Raji (cell line): ENCODE measurements around the gene BAZ1A.

Experiments
- POLR2A ChIP-seq: IDR thresholded peaks from 2 replicates; pipeline ENCODE4 v1.6.1; 2011; ENCODE audit warnings: low read depth, low read length, control low read depth; ENCODE audit not compliant: insufficient read depth

The BAZ1A gene

GRCh38 chr14:34824826-34825225 lies 50.3 kb downstream of the BAZ1A start:
- no peak for TF ChIP-seq POLR2A

- TF ChIP-seq POLR2A = no peak
Observed at GRCh38 chr14:34824256-34824655, 50.9 kb downstream of the BAZ1A start.

- no peak for TF ChIP-seq POLR2A
Observed at GRCh38 chr14:34817768-34818167, 57.4 kb downstream of the BAZ1A start.

- no peak for TF ChIP-seq POLR2A
Observed at GRCh38 chr14:34810028-34810427, 65.1 kb downstream of the BAZ1A start.

DNA sequence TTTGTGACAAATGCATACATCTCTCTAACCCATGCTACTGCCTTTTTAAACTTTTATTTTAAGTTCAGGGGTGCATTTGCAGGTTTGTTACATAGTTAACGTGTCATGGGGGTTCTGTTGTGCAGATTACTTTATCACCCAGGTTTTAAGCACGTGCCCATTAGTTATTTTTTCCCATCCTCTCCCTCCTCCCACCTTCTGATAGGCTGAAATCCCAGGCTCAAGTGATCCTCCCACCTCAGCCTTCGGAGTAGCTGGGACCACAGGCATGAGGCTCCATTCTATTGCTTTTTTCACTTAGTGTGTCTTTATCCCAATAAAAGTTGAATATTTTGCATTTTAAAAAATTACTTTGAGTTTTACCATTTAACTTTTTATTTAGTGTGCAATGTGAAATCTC lies 68.9 kb downstream of the BAZ1A start:
- TF ChIP-seq POLR2A = no peak

DNA sequence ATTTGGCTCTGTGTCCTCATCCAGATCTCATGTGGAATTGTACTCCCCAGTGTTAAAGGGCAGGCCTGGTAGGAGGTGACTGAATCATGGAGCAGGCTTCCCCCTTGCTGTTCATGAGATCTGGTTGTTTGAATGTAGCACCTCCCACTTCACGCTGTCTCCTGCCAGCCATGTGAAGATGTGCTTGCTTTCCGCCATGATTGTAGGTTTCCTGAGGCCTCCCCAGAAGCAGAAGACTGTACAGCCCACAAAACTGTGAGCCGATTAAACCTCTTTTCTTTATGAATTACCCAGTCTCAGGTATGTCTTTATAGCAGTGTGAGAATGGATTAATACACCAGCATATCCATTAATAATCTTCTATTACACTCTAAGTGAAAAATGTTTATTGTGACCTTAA lies 70.2 kb downstream of the BAZ1A start:
- no peak for TF ChIP-seq POLR2A

- no peak for TF ChIP-seq POLR2A
Observed at GRCh38 chr14:34797747-34798583, 77.2 kb downstream of the BAZ1A start.

GRCh38 chr14:34796902-34797301 lies 78.3 kb downstream of the BAZ1A start:
- no peak for TF ChIP-seq POLR2A

DNA sequence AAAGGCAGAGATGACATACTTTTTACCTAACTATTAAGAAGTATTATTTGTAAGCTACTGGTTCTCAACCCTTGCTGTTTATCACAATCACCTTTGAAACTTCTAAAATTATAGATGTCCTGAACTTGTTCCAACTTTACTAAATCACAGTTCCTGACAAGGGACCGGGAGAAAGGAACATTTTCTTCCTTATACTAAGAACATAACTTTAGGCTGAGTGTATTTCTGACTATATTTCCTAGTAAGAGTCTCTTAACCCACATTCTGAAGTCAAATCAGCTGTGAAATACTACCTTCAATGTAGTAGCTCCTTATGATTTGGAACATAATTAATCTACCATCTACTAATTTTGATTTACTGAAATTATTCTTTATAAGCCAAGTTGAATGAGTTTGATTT lies 80.2 kb downstream of the BAZ1A start:
- TF ChIP-seq POLR2A = no peak

GRCh38 chr14:34794217-34794616 lies 80.9 kb downstream of the BAZ1A start:
- no peak for TF ChIP-seq POLR2A

DNA sequence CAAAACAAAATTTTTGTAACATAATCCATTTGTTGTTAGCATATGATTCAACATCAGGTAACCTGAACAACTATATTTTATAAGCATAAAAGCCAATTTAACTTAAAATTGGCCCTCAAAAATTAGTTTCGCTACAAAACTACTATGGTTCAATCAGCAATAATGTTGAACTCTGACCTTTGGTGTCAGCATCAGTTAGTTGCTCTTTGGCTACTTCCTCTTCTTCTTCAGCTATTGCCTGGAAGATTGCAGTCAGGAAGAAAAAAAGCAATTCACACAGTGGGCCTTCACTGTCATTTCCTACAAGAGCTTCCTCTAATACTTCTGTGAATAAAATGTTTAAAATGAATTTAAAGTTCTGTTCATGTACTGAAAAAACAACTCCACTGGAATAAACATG lies 82.6 kb downstream of the BAZ1A start:
- no peak for TF ChIP-seq POLR2A

- no peak for TF ChIP-seq POLR2A
Observed at GRCh38 chr14:34785223-34786006, 89.7 kb downstream of the BAZ1A start.

GRCh38 chr14:34782031-34782430 lies 93.1 kb downstream of the BAZ1A start:
- no peak for TF ChIP-seq POLR2A

GRCh38 chr14:34781242-34781641 lies 93.9 kb downstream of the BAZ1A start:
- no peak for TF ChIP-seq POLR2A

GRCh38 chr14:34780646-34781045 lies 94.5 kb downstream of the BAZ1A start:
- no peak for TF ChIP-seq POLR2A

DNA sequence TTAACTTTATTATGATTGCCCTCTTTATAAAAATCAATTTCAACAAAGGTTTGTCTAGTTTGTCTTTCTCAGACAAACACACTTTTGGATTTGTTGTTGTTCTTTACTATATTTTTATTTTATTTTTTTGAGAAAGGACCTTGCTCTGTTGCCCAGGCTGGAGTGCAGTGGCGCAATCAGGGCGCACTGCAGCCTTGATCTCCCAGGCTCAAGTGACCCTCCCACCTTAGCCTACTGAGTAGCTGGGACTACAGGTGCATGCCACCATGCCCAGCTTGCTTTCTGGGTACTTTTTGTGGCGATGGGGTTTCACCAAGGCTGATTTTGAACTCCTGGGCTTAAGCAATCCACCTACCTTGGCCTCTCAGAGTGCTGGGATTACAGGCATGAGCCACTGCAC lies 96.4 kb downstream of the BAZ1A start:
- no peak for TF ChIP-seq POLR2A
